ENCODE measurements around the gene EP400.
"Not testable (repeated sequence)": the region's sequence is repeated elsewhere in the genome, so short reads cannot be mapped to it uniquely, and the experiment has no call there.

EP400 gene

DNA sequence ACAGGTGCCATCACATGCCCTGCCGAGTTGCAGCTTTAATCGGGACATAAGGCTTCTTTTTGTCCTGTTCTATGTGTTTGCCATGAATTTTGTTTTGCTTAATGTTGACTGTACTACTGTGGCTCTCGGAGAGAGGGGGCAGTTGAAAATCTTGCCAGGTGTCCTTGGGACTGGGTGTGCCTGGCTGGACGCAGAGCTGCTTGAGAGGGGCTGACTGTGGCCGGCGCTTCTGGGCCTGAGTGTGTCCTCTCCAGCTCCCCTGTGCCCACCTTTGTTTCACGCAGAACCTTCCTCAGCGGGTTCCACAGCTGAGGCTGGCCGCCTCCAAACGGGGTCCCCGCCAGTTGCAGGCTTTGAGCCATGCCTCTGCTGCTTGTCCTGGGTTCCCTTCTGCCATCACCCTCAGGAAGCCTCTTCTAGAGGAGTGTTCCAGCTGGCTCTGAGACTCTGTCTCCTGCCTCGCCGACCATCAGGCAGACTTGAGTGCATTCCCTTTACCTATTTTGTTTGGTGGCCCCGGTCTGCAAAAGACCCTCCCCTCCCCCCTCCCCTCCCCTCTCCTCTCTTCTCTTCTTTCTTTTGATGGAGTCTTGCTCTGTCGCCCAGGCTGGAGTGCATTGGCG is 144.6 kb downstream of the EP400 start:
- no peak for DNase-seq (ENCODE audit: low read depth)

DNA sequence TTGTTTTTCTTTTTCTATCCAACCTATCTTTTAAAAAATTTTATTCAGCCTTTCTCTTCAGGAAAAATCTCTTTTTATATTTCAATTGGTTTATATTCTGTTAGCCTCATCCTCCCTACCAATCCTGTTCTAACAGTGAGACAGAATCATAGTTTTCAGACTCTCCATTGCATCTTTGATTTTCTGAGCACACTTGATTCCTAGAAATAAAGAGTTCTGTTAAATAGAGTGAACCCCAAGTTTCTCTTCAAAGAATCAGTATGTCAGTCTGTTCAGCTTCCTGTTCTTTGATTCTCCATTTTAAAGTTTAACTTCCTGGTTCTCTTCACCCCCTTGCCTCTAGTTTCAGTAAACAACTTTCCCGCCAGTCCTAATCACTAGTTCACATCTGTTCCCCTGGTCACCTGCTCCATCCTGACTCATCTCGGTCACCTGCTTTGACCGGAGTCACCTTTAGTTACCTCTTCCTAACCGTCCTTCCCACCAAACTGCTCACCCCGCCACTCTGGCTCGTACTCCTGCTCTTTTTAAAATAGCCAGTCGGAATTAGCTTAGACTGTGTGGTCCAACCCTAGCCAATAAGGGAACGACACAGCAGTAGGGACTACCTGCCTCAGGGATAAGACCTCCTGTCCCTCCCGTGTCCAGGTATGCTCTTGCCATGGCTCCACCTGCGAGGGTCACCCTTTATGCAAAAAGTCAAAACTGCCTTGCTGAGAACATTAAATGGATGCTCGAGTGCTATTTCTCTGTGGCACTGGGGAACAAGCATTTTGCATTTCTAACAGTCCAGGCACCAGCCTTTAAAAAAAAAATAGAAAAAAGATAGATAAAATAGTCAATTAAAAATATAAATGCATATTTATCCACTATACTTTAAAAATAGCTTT is 146.0 kb downstream of the EP400 start:
- DNase-seq (ENCODE audit: low read depth), result no peak

DNA sequence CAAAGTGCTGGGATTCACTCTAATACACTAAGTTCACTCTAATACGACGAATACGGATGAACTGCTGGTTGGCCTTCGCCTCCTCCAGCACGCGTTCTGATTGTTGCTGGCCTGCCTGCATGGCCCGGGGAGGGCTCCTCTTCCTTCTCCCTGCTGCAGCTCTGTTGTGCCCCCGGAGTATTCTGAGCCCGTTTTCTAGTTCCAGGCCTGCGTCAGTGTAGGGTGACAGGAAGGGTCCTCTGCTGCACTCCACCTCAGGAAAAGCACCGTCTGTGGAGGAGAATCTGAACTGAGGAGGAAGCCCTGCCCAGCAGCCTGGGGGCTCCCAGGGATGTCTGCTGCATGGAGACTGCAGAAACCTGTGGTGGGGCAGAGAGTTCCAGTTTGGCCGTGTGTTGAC is 150.0 kb downstream of the EP400 start:
- DNase-seq (ENCODE audit: low read depth), result no peak

DNA sequence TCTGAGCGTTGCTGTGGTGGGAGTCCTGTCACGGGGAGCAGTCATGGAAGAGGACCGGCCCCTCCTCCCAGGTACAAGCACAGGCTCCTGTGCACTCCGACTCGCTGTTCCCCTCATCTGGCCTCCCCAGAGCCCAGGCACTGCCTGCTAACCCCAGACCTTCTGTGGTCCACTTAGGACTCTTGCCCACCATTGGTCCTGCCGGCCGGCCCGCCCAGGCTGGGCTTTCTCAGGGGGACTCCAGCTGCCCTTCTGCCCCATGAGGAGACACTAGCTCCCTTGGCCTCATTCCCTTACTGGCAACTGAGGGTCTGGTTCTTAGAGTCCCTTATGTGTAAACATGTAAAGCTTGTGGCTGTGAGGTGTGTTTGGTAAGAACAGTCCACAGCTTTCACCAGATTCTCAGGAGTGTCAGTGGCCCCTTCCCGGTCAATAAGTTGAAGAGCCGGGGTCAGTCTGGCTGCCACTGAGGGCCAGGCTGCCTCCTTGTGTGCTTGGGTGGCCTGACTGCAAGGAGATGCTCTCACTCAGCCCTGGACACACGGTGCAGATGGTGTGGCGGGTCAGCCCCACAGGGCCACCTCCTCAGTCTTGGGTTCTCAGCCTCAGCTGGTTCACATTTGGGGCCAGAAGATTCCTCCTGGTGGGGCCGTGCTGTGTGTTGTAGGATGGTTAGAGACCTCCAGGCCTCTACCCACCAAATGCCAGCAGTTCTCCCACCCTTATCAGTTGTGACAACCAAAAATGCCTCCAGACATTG is 150.7 kb downstream of the EP400 start:
- DNase-seq (ENCODE audit: low read depth), result no peak

DNA sequence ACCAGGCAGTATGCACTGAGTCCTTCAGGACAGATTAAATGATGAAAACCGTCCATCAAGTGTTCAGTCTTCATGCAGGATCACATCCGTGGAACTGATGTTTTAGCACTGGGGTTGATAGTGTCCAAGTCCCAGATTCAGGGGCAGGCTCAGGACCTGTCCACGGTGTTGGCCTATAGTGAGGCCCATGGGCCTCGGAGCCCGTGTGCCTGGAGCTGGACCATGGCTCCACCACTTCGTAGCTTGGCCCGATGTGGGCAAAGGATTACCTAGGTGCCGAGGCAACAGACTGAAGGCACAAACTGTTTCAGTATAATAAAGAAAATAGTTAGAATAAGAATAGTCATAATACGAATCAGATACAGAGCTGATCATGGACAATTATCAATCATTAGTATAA is 152.6 kb downstream of the EP400 start:
- DNase-seq (ENCODE audit: low read depth), result no peak

DNA sequence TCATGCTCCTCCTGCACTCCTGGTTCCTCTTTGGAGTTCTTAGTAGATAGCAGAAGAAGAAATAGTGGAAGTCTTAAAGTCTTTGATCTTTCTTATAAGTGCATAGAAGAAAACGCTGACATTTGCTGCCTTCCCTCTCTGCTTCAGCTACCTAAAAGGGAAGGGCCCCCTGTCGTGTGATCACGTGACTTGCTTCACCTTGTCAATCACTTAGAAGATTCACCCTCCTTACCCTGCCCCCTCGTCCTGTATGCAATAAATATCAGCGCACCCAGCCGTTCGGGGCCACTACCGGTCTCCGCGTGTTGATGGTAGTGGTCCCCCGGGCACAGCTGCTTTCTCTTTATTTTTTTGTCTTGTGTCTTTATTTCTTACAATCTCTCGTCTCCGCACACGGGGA is 153.3 kb downstream of the EP400 start:
- DNase-seq (ENCODE audit: low read depth), result not testable (repeated sequence)

DNA sequence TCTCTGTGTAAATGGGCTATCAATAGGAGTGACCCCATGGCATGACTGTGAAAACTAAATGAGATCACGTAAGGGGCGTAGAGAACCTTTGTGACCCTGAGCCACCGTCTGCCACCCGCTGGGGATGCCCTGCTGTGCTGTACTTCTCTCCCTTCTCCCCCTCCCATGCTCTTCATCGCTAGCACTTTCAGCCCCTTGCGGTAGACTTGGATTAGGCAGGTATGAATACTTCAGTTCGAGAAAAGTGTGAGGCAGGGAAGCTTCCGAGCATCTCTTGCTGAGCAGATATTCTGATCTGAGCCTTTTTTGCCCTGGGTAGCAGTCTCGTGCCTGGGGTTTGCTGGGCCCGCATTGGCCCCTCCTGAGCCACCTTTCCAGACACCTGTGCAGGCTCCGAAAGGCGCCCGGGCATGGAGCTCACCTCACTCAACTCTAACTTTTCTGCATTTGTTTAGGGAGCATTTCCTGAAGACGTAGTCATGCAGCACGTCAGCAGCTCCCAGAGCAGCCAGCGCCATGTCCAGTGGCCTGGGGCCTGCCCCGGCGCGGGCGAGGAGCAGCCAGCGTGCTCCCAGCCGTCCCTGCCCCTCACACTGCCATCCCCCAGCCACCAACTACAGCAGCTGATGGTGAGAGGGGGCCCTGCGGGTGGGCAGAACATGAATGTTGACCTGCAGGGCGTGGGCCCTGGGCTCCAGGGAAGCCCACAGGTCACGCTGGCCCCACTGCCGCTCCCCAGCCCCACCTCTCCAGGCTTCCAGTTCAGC is 154.0 kb downstream of the EP400 start:
- no peak for DNase-seq (ENCODE audit: low read depth)

DNA sequence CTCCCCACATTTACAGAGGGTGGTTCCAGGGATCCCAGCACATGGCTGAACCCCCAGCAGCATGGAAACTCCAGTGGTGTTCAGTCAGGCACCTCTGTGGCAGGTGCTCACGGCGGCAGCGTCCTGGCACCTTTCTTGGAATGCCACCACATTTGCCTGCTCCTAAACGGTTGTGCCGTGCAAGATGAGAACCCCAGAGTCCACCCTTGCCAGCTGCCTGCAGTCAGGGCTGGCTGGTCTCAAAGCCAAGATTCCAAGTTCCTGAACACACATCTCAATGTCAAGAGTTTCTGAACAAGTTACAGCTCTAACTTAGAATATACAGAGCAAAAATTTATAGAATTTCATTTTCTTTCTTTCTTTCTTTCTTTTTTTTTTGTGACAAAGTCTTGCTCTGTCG is 155.7 kb downstream of the EP400 start:
- no peak for DNase-seq (ENCODE audit: low read depth)

DNA sequence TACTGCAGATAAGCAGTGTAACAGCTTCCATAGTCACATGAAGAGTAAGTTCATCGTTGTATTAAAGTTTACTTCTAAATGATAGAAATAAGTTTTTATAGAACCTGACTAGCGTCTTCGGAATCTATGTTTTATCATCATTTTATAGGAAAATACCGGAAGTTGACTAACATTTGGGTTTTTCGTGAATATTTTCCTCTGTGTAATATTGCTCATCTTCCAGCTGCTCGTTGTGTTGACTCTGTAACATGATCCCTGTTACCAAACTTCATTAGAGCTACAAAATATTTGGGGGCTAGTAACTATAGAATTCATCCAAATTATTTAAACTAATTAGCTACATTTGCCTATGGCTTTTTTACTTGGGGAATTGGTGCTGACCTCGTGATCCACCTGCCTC is 157.2 kb downstream of the EP400 start:
- DNase-seq (ENCODE audit: low read depth), result no peak

DNA sequence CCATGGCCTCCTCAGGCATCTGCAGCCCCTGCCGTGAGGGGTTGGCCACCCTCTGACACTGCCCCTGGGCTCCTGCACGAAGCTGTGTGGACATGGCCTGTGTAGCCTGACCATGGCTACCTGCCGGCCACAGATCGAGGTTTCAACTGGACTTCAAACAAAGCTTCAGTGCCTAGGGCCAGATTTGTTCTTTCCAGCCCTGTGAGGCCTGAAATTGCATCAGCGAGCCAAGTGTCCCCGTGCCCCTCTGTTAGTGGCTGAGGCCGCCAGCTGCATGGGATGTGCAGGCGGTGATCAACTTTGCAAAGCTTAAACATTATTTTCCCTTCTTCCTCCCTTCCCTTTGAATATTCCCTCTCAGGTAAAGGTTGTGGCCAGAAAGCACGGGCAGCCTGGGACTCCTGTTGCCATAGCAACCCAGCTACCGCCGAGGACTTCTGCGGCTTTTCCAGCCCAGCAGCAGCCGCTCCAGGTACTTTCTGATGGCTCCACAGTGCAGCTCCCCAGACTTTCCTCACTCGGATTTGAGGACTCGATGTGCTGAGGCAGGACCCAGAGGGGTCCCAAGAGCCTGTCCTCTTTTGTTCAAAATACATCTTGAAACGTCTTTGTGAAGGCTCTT is 158.6 kb downstream of the EP400 start:
- DNase-seq (ENCODE audit: low read depth), result no peak

DNA sequence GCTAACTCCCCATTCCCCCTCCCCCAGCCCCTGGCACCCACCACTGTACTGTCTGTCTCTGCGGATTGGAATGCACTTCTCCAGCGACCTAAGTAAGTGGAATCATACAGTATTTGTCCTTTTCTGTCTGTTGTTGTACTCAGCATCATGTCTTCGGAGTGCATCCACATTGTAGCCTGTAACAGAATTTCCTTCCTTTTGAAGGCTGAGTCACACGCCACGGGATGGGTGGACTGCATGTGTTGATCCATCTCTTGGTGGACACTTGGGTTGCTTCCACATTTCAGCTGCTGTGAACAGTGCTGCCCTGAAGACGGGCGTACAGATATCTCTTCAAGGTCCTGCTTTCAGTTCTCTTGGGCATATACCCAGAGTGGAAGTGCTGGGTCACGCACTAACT is 160.0 kb downstream of the EP400 start:
- no peak for DNase-seq (ENCODE audit: low read depth)

DNA sequence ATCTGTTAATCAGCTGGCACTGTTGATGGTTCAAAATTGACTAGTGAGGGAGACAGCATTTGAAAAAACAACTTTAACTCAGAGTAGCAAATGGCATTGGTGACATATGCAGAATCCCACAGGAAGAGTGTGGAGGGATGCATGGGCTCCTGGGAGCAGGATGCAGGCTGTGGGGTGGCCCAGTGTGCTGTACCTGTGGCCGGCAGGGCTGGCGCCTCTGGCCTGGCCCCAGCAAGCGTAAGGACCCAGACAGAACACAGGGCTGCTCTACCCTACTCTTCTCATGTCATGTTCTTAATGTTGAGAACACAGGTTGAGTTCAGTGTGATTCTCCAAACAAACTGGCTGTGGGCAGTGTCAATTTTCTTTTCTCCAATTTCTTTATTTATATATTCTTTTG is 160.9 kb downstream of the EP400 start:
- DNase-seq (ENCODE audit: low read depth), result no peak

DNA sequence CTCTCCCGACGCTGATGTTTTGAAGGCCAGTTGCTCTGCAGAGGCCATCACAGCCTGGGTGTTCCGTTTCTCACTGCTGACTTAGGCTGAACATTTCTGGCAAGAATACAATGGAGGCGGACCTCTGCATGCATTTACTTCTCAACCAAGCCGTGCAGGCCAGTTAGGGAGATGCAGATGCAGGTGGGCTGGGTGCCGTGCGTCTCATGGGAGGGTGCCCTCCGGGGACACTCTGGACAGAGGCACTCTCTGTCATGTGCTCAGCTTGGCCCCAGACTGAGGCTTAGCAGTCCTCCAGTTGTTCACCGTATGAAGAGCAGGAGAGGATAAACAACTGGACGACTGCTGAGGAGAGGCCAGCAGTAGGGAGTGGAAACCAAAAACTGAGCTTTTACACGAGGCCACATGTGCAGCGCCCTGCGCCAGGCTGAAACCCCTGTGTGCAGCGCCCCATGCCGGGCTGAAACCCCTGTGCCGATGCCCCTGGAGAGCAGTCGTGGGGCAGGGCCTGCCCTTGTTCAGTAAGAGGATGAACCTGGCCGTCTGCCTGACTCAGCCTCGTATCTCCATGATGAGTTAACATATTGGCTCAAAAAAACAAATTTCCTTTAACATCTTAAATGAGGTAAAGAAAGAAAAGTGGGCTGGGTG is 162.0 kb downstream of the EP400 start:
- DNase-seq (ENCODE audit: low read depth), result no peak

DNA sequence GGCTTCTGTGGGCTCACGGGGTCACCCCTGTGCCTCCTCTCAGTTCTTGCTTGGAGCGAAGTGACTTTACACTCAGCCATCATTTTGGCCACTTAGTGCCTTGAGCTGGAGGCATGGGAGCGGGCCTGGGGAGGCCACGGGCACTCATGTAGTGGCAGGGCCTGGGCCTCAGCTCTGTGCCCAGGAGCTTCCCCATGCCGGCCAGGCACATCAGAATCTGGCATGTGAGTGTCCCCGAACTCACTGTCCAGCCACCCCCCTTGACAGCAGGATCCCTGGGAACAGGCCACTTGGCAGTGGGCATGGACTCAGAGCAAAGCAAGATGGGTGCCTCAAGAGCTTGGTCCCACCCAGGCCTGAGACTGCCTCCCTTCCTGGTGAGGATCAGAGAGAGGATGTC is 164.9 kb downstream of the EP400 start:
- DNase-seq (ENCODE audit: low read depth), result no peak

DNA sequence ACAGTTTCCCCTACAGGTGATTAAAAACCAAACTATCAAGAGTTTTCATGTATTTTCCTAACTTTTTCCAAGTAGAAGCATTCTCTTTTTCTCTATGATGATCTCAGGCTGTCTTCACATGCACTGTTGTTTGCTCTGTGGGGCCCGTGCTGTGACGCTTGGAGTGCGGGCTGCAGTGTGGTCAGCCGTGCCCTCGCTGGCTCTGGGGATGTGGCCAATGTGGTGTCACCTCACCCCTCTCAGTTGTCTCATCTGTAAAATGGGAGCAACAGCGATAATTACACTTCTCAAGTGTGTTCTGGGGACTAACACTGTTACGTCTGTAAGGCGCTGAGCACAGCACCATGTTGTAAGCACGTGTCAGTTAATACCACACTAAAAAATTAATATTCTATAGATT is 165.8 kb downstream of the EP400 start:
- no peak for DNase-seq (ENCODE audit: low read depth)

DNA sequence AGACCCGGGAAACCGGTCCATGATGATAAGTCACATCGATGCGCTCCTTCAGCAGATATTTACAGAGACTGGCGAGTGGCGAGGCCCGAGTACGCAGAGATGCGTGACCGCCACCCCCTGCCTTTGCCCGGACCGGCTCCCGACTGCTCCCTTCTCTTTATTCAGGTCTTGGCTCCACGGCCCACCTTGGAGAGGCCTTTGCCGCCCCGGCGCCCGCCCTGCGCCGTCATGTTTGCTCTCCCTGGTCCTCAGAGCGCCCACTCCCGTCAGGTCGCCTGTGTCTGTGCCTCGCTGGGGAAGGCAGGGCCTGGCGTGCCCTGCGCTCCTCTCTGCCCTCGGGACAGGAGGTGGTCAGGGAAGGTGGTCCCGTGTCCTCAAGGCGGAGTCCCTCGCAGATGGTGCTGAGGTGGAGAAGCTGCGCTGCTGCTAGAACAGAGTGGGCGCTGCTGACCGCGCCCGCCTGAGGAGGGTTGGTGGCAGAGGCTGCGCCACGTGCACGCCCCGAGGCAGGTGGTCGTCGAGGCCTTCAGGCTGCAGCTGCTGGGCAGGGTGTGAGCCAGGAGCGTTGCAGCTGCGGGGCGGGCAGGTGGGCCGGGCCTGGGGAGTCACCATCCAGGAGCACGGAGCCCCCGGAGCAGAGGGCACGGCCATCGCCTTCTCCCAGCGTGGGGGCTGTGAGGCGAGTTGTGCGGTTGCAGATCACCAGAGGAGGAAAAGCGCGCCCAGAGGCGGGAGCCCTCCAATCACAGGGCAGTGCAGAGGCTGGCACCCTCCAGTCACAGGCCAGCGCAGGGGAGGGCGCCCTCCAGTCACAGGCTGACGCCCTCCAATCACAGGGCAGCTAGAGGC is 167.2 kb downstream of the EP400 start:
- no peak for DNase-seq (ENCODE audit: low read depth)

DNA sequence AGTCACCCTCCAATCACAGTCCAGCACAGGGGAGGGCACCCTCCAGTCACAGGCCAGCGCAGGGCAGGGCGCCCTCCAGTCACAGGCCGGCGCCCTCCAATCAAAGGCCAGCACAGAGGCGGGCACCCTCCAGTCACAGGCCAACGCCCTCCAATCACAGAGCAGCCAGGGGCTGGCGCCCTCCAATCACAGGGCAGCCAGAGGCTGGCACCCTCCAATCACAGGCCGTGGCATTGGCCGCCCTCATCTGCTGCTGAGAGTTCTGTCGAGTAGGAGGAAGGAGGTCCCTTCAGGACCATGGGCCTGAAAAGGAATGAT is 167.8 kb downstream of the EP400 start:
- DNase-seq (ENCODE audit: low read depth), result no peak

DNA sequence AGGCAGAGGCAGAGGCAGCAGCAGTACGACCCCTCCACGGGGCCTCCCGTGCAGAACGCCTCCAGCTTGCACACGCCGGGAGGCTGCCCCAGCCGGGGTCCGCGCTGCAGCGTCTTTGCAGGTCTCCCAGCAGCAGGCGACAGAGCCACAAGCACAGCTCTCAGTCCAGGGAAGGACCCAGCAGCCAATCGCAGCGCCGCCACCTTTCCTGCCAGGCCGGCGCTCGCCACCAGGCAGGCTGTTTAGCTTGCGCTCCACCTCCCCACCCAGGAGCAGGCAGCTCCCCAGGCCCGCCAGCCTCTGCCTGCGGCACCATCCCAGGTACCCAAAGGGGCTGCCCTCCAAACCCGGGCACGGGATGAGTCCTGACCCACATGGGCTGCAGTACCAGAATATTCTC is 169.1 kb downstream of the EP400 start:
- DNase-seq (ENCODE audit: low read depth), result no peak

DNA sequence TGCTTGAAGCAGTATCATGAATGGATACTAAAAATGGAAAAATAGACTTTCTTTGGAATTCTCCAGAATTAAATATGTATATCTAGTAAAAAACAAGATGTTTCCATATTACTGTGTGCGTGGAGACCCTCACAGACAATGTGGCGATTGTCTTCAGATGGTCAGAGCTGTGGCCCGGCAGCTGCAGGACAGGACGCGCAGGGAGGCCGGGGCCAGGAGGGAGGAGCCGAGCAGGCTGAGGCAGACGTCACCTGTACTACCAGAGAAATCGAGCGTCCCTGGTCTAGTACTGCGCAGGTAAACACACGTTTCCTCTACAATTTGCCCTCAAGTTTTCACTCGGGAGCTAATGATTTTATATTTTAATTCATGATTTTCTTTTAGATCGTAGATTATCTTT is 171.5 kb downstream of the EP400 start:
- DNase-seq (ENCODE audit: low read depth), result no peak

DNA sequence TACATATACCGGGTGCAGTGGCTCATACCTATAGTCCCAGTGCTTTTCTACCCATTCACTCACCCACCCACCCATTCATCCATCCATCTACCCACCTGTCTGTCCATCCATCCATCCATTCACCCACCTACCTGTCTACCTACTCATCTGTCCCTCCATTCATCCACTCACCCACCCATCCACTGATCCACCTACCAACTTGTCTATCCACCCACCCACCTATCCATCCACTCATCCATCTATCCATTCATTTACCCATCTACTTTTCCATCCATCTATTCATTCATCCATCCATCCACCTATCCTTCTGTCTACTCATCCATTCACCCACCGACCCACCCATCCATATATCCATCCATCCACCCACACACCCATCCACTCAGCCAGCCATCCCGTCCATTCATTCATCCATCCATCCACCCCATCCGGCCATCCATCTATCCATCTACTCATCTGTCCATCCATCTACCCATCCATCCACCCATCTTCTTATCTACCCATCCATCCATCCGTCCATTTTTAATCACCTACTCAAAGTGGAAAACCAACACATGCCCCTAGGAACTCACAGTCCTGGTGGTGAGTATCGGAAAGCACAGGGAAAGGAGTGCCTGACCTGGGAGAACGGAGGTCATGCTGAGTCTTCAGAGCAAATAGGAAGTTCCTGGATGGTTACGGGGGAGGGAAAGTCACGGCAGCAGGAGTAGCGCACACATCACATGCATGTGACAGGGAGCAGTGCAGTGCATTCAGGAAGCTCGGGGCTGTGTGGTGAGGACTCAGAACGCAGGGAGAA is 174.4 kb downstream of the EP400 start:
- no peak for DNase-seq (ENCODE audit: low read depth)
